A549 (cell line): ENCODE measurements around the gene LEKR1.

Experiments
- CTCF ChIP-seq: fragments of >200 bp; sonication (Bioruptor Twin); formaldehyde crosslinking; IDR thresholded peaks from 3 replicates; pipeline ENCODE4 v1.5.1; 2016
- FOSL2 ChIP-seq, 2 experiments: fragments of 450-650 bp in 1 of 2; fragments of >200 bp in 1 of 2; sonication (Bioruptor Twin) in 1 of 2; formaldehyde crosslinking; IDR thresholded peaks; 2 replicates each; pipeline versions ENCODE4 v1.5.0 to v1.6.1; 2016 to 2020; ENCODE audit warnings: mild to moderate bottlenecking in 1 of 2, moderate library complexity in 1 of 2
- PBX3 ChIP-seq: IDR thresholded peaks from 2 replicates; pipeline ENCODE4 v1.6.1; 2012
- PHF8 ChIP-seq: fragments of 200-600 bp; sonication (generic); IDR thresholded peaks from 2 replicates; pipeline ENCODE4 v1.6.1; 2016; ENCODE audit warnings: low read depth, mild to moderate bottlenecking, antibody characterized with exemption, moderate library complexity, borderline replicate concordance
- POLR2A ChIP-seq: IDR thresholded peaks from 2 replicates; pipeline ENCODE4 v1.6.1; 2012; ENCODE audit warnings: mild to moderate bottlenecking, low read length
- RCOR1 ChIP-seq: fragments of 150-350 bp; IDR thresholded peaks from 2 replicates; pipeline ENCODE4 v1.6.1; 2014; ENCODE audit warnings: antibody characterized with exemption, low read length, low read depth
- REST ChIP-seq: fragments of 200-600 bp; sonication (generic); IDR thresholded peaks from 2 replicates; pipeline ENCODE4 v1.6.1; 2016; ENCODE audit warnings: antibody characterized with exemption, mild to moderate bottlenecking, moderate library complexity
- SMC3 ChIP-seq: fragments of >200 bp; sonication (Bioruptor Twin); formaldehyde crosslinking; IDR thresholded peaks from 3 replicates; pipeline ENCODE4 v1.6.1; 2018; ENCODE audit warnings: inconsistent platforms
- USF2 ChIP-seq: fragments of 450-650 bp; IDR thresholded peaks from 2 replicates; pipeline ENCODE4 v1.6.1; 2014; ENCODE audit warnings: antibody characterized with exemption
- ZFP36 ChIP-seq: fragments of 450-650 bp; IDR thresholded peaks from 2 replicates; pipeline ENCODE4 v1.6.1; 2014; ENCODE audit warnings: borderline replicate concordance; ENCODE audit not compliant: partially characterized antibody

DNA sequence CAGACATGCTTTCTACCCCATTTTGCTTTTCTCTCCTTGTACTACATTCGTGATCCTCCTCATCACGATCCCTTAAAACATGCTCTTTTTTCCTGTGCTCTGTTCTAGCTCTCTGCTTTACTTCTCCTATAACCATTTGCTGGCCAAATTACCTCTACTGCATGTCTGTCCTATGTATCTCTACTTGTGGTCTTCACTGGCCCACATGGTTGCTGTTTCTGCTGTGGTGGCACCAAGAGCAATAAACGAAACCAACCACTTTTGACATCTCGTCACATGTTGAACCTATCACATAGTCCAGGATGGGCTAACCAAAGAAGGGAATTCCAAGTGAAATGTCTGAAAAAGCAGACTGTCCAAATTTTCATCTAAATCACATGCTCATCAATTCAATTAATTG, 115.2 kb downstream of the LEKR1 start:
- TF ChIP-seq SMC3, result no peak
- no peak for TF ChIP-seq FOSL2 (IDR thresholded peaks at IDR 0.05)
- no peak for TF ChIP-seq FOSL2 (CRISPR knock-in tag; IDR thresholded peaks at IDR 0.05)
- TF ChIP-seq POLR2A, result no peak
- no peak for TF ChIP-seq RCOR1
- no peak for TF ChIP-seq CTCF
- TF ChIP-seq PHF8, result no peak
- no peak for TF ChIP-seq USF2
- TF ChIP-seq REST, result no peak
- TF ChIP-seq ZFP36, result no peak
- no peak for TF ChIP-seq PBX3
